ENCODE measurements around the gene LMO2. TPM values are rescaled to one million over a fixed set of nuclear protein-coding genes. Genes with fewer than 3 reads are reported as not detected.
A peak's percentile ranks its signal among the peaks of the same experiment; 100 is the strongest.
"Not testable (repeated sequence)": the region's sequence is repeated elsewhere in the genome, so short reads cannot be mapped to it uniquely, and the experiment has no call there.

LMO2 gene
- total and polyA plus RNA-seq, 12 donors: 12.4 to 40.8 (median 30.8) TPM

DNA sequence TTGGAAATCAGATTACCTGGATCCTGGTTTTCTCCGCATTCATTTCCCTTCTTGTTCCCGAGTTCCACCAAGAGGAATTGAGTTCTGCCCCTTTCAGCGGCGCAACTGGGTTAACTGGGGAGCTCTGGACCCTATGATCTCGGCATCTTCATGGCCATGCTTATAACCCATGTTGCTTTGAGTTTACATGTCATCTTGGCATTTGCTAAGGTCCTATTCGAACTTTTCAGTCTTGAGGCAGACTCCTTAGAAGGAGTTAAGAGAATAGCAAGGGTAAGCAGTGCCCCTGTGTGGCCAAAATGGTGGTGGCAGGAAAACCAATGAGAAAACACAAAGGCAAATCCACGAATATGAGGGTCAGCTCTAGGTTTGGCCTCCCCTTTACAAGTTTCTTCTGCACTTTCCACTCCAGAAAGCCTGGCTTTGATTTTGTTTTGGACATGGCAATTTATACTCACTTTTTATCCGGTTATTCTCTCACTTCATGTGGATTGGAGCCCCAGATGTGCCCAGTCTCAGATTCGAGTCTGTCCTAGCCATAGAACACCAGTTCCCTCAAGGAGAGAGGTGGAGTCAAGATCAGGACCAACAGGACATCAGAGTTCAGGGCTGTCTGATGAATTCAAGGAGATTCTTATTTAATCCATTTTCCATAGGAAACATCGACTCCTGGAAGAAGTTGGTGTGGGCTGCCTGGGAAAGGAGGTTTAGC lies 62.3 kb downstream of the LMO2 start:
- Histone ChIP-seq H3K27ac (no peak overlapping the region), H3K4me1 (replicated peaks in 1 of 2) (peaks cover 7 to 8% of the 10 kb centered on the region in 2 donors), H3K36me3 (replicated peaks in 1 of 2) (no peaks in the 10 kb centered on the region), H3K4me3 (peak overlapping the region in 2 of 4 donors; percentile 14 to 59), H3K9me3 (replicated peaks in 1 of 3) (no peaks in the 10 kb centered on the region), H3K27me3 (peaks cover 24% of the 10 kb centered on the region)
- WGBS, 4 donors: 19 to 22% (median 21%) methylated on average over 10 of the region's 10 CpGs
- peak; percentile 35 to 85 (median 60) for DNase-seq
- no peak for TF ChIP-seq POLR2A (IDR thresholded peaks at IDR 0.05)
- TF ChIP-seq, protein P1, sequence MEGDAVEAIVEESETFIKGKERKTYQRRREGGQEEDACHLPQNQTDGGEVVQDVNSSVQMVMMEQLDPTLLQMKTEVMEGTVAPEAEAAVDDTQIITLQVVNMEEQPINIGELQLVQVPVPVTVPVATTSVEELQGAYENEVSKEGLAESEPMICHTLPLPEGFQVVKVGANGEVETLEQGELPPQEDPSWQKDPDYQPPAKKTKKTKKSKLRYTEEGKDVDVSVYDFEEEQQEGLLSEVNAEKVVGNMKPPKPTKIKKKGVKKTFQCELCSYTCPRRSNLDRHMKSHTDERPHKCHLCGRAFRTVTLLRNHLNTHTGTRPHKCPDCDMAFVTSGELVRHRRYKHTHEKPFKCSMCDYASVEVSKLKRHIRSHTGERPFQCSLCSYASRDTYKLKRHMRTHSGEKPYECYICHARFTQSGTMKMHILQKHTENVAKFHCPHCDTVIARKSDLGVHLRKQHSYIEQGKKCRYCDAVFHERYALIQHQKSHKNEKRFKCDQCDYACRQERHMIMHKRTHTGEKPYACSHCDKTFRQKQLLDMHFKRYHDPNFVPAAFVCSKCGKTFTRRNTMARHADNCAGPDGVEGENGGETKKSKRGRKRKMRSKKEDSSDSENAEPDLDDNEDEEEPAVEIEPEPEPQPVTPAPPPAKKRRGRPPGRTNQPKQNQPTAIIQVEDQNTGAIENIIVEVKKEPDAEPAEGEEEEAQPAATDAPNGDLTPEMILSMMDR (IDR thresholded peaks at IDR 0.05): peak; percentile 43 to 81 (median 74)
- intact Hi-C loops (cut with DNase I): loop anchor here in 1 of 2 donors (10.0 kb wide), 1 partner anchor 465 kb away; no protein-coding TSS in a partner anchor

- no peak for TF ChIP-seq POLR2A (IDR thresholded peaks at IDR 0.05)
- no peak for DNase-seq
- intact Hi-C loops (cut with DNase I): no loop called here
- peak overlapping the region in 2 of 4 donors; percentile 14 to 59 for H3K4me3 ChIP-seq
- H3K4me1 ChIP-seq (replicated peaks in 1 of 2): peaks cover 7 to 8% of the 10 kb centered on the region in 2 donors
- peaks cover 24% of the 10 kb centered on the region for H3K27me3 ChIP-seq
- no peaks in the 10 kb centered on the region for H3K36me3 ChIP-seq (replicated peaks in 1 of 2)
- WGBS, 4 donors: 12 to 18% (median 14%) methylated on average over 25 to 56 of the region's 56 CpGs
- no peaks in the 10 kb centered on the region for H3K9me3 ChIP-seq (replicated peaks in 1 of 3)
- H3K27ac ChIP-seq: no peak overlapping the region
Observed at GRCh38 chr11:33828604-33829429, 63.1 kb downstream of the LMO2 start.

DNA sequence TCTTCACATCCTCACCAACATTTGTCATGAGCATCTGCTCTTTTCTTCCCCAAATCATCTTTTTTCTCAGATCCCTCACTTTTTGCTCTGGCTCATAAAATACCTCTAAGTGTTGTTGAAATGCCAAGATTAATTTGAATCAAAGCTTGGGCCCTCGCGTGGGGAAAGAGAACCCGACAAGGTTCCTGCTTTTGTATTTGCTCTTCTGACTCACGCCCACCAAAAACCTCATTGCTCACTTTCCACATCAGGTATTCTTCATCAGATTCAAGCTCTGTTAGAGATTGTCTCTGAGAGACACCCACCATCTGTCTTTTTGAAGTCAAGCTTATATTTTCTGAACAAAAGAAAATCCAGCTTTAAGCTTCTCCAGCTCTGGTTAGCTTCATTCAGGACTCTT lies 64.7 kb downstream of the LMO2 start:
- H3K9me3 ChIP-seq (replicated peaks in 1 of 3): no peaks in the 10 kb centered on the region
- TF ChIP-seq, protein P1 (IDR thresholded peaks at IDR 0.05): no peak
- TF ChIP-seq POLR2A (IDR thresholded peaks at IDR 0.05): no peak
- 89 to 98% (median 94%) methylated on average over 4 of the region's 4 CpGs for WGBS, 4 donors
- no peaks in the 10 kb centered on the region for H3K36me3 ChIP-seq (replicated peaks in 1 of 2)
- no peak overlapping the region for H3K4me3 ChIP-seq
- peaks cover 7 to 8% of the 10 kb centered on the region in 2 donors for H3K4me1 ChIP-seq (replicated peaks in 1 of 2)
- no peak for DNase-seq
- no peak overlapping the region for H3K27ac ChIP-seq
- H3K27me3 ChIP-seq: peaks cover 24% of the 10 kb centered on the region
- intact Hi-C loops (cut with DNase I): no loop called here

DNA sequence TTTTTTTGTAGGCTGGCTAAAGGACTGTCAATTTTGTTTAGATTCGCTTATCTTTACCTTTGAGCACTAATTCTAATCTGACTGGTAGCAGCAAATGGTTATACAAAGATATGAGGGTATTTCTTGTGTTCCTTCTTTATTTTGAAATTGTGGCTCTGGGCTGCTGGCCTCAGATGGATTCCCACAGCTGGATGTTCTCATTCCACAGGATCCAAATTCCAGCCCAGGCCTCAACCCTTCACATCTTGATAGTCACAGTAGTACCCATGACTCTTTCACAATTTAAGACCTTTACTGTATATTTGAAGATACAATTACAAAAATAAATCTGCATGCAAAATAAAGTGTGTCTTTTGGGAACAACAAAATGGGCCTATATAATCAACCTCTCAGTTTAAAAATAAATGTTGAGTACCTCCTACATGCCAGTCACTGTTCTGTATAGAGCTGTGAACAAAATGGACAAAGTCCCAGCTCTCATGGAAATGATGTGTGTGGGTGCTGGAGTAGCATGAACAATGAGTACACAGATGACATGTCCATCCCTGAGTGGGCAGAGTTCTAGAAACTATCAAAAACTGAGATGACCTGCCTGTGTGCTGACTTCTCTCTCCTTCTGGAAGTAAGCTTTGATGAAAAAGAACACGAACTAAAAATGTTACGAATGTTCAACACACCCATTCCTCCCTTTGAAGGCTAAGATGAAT lies 65.9 kb downstream of the LMO2 start:
- no peak for DNase-seq
- H3K4me1 ChIP-seq (replicated peaks in 1 of 2): peaks cover 7 to 8% of the 10 kb centered on the region in 2 donors
- no peaks in the 10 kb centered on the region for H3K9me3 ChIP-seq (replicated peaks in 1 of 3)
- 79 to 92% (median 85%) methylated on average over 3 of the region's 3 CpGs for WGBS, 4 donors
- intact Hi-C loops (cut with DNase I): no loop called here
- H3K27me3 ChIP-seq: peaks cover 28% of the 10 kb centered on the region
- no peak overlapping the region for H3K27ac ChIP-seq
- TF ChIP-seq, protein P1 (IDR thresholded peaks at IDR 0.05): no peak
- no peak for TF ChIP-seq POLR2A (IDR thresholded peaks at IDR 0.05)
- no peaks in the 10 kb centered on the region for H3K36me3 ChIP-seq (replicated peaks in 1 of 2)
- H3K4me3 ChIP-seq: no peak overlapping the region

DNA sequence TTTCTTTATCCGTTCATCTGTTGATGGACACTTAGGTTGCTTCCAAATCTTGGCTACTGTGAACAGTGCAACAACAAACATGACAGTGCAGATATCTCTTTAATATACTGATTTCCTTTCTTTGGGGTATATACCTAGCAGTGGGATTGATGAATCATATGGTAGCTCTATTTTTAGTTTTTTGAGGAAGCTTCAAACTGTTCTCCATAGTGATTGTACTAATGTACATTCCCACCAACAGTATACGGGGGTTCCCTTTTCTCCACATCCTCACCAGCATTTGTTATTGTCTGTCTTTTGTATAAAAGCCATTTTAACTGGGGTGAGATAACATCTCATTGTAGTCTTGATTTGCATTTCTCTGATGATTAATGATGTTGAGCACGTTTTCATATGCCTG lies 68.9 kb downstream of the LMO2 start:
- DNase-seq; H3K4me1 ChIP-seq (replicated peaks in 1 of 2); H3K36me3 ChIP-seq (replicated peaks in 1 of 2); intact Hi-C loops (cut with DNase I); H3K9me3 ChIP-seq (replicated peaks in 1 of 3); H3K27ac ChIP-seq; H3K4me3 ChIP-seq: not testable (repeated sequence)
- peaks cover 16% of the 10 kb centered on the region for H3K27me3 ChIP-seq
- WGBS, 4 donors: 38 to 52% (median 43%) methylated on average over 3 of the region's 3 CpGs
